K562 (cell line): ENCODE measurements around the gene RSPO1. TPM values are rescaled to one million over a fixed set of nuclear protein-coding genes. Genes with fewer than 3 reads are reported as not detected.

Experiments used
- ATAC-seq: fragments of 200-7000 bp; cut with Tn5 transposase; 3 replicates; pipeline ENCODE4 v1.9.1; 2020; ENCODE audit warnings: moderate library complexity
- BruUV-seq: library from RNA; stranded (reverse); fragments of 400-500 nt; replicated peaks from 2 replicates; lab custom pipeline; 2021; lab: Mats Ljungman, UMichigan
- CTCF ChIA-PET: fragments of 300-600 bp; formaldehyde crosslinking; extraction: SDS; loops from one replicate; lab custom pipeline; 2021; ENCODE audit warnings: low intra/inter-chr PET ratio; lab: Yijun Ruan, JAX
- POLR2A ChIA-PET: fragments of 300-600, 350-650 bp; sonication (Branson Sonifier 250); formaldehyde crosslinking; extraction: SDS; loops from one replicate; lab custom pipeline; 2021; ENCODE audit warnings: antibody characterized with exemption, inconsistent platforms; lab: Yijun Ruan, JAX
- DNase-seq, 4 experiments: peaks; one replicate each; pipeline versions ENCODE4 v3.0.0 to v3.0.0-alpha.2; 2011 to 2018; ENCODE audit warnings: low spot score in 3 of 4, mixed read lengths in 3 of 4; ENCODE audit errors: extremely low read depth in 1 of 4
- FAIRE-seq: peaks from 2 replicates; lab custom pipeline; 2011; peaks lifted over from hg19 to GRCh38; lab: Jason Lieb, UNC
- H2AFZ ChIP-seq: 2 replicates; pipeline ENCODE4 v1.6.0; 2011; ENCODE audit warnings: low read depth, low read length, control low read depth, inconsistent platforms
- H3K27ac ChIP-seq: fragments of 200-600 bp; 3 replicates; pipeline ENCODE4 v1.8.0; 2011; ENCODE audit warnings: low read depth, mild to moderate bottlenecking, control low read depth, inconsistent platforms, low read length, moderate library complexity, mixed read lengths; ENCODE audit errors: extremely low read depth
- H3K27me3 ChIP-seq, 2 experiments: fragments of 300-600 bp in 1 of 2; 2 replicates in 1 of 2; 3 replicates in 1 of 2; pipeline versions ENCODE4 v1.6.0 to v1.8.0; 2011; ENCODE audit warnings: inconsistent platforms in 2 of 2, low read length in 2 of 2, mild to moderate bottlenecking in 1 of 2, mixed read lengths in 1 of 2, moderate library complexity in 1 of 2; ENCODE audit not compliant: control insufficient read depth in 2 of 2, insufficient read depth in 2 of 2
- H3K36me3 ChIP-seq: fragments of 300-600 bp; 3 replicates; pipeline ENCODE4 v1.8.0; 2011; ENCODE audit warnings: mild to moderate bottlenecking, low read length, inconsistent platforms; ENCODE audit not compliant: control insufficient read depth, insufficient read depth
- H3K4me1 ChIP-seq, 2 experiments: fragments of 200-600 bp in 1 of 2; replicated peaks in 1 of 2; 2 replicates in 1 of 2; 3 replicates in 1 of 2; pipeline versions ENCODE4 v1.5.1 to v1.8.0; 2011; ENCODE audit warnings: inconsistent platforms in 2 of 2, low read length in 2 of 2, mild to moderate bottlenecking in 1 of 2, mixed read lengths in 1 of 2, moderate library complexity in 1 of 2; ENCODE audit not compliant: control insufficient read depth in 2 of 2, insufficient read depth in 2 of 2
- H3K4me2 ChIP-seq: 2 replicates; pipeline ENCODE4 v1.6.1; 2011; ENCODE audit warnings: low read length, control low read depth, inconsistent platforms, mixed read lengths; ENCODE audit not compliant: insufficient read depth
- H3K4me3 ChIP-seq: fragments of 200-600 bp; sonication (generic), shearing (Covaris generic); 2 replicates; pipeline ENCODE4 v1.5.1; 2016; ENCODE audit warnings: control low read depth, inconsistent platforms
- H3K79me2 ChIP-seq: fragments of 200-600 bp; 3 replicates; pipeline ENCODE4 v1.8.0; 2011; ENCODE audit warnings: low read length, inconsistent platforms; ENCODE audit not compliant: control insufficient read depth, insufficient read depth
- H3K9ac ChIP-seq, 2 experiments: 2 replicates each; pipeline versions ENCODE4 v1.6.0 to v1.6.1; 2011; ENCODE audit warnings: low read depth in 2 of 2, low read length in 2 of 2, control low read depth in 1 of 2, inconsistent platforms in 1 of 2, mild to moderate bottlenecking in 1 of 2, mixed read lengths in 1 of 2; ENCODE audit not compliant: insufficient read depth in 1 of 2
- H3K9me1 ChIP-seq: one replicate; pipeline ENCODE4 v1.6.0; 2011; ENCODE audit warnings: inconsistent platforms, mild to moderate bottlenecking, low read length, moderate library complexity; ENCODE audit not compliant: control insufficient read depth, insufficient read depth
- H3K9me3 ChIP-seq: replicated peaks from 2 replicates; pipeline ENCODE4 v1.5.1; 2011; ENCODE audit warnings: low read depth, low read length, inconsistent platforms; ENCODE audit not compliant: control insufficient read depth, insufficient read depth
- H4K20me1 ChIP-seq: replicated peaks from 2 replicates; pipeline ENCODE4 v1.6.1; 2011; ENCODE audit warnings: low read length, inconsistent platforms, mixed read lengths; ENCODE audit not compliant: control insufficient read depth, insufficient read depth
- CCAR2 ChIP-seq: fragments of 200-400 bp; formaldehyde crosslinking; IDR thresholded peaks from 2 replicates; pipeline ENCODE4 v1.6.1; 2017; ENCODE audit warnings: mild to moderate bottlenecking, low read depth, low read length
- MAX ChIP-seq: sonication (generic); formaldehyde crosslinking; IDR thresholded peaks from 2 replicates; pipeline ENCODE4 v1.9.0; 2022; ENCODE audit warnings: mild to moderate bottlenecking, missing genetic modification reagents
- SIX5 ChIP-seq, 2 experiments: IDR thresholded peaks; 2 replicates each; pipeline ENCODE4 v1.6.1; 2011; ENCODE audit warnings: low read length in 2 of 2, borderline replicate concordance in 1 of 2, low read depth in 1 of 2, mild to moderate bottlenecking in 1 of 2, moderate library complexity in 1 of 2; ENCODE audit not compliant: insufficient read depth in 1 of 2
- YY1 ChIP-seq, 3 experiments: IDR thresholded peaks; 2 replicates each; pipeline ENCODE4 v1.6.1; 2011; ENCODE audit warnings: low read length in 2 of 3, mild to moderate bottlenecking in 2 of 3, moderate library complexity in 2 of 3, borderline replicate concordance in 1 of 3, control low read depth in 1 of 3, low read depth in 1 of 3; ENCODE audit not compliant: insufficient read depth in 3 of 3, insufficient replicate concordance in 2 of 3, control insufficient read depth in 1 of 3, insufficient read length in 1 of 3; ENCODE audit errors: extremely low read depth in 1 of 3
- ZNF184 ChIP-seq: sonication (generic); formaldehyde crosslinking; IDR thresholded peaks from 2 replicates; pipeline ENCODE4 v1.5.0; 2020; ENCODE audit warnings: missing genetic modification reagents
- WGBS: fragments of 100-300 bp; shearing (Covaris generic); methylation state at CpG from one replicate; pipeline ENCODE4 v1.1.6; 2016; ENCODE audit warnings: low coverage, mixed read lengths; ENCODE audit not compliant: insufficient coverage; ENCODE audit errors: missing lambda C conversion rate; 5-methylcytosine and 5-hydroxymethylcytosine counted together
- in situ Hi-C: fragments of 300-500 bp; cut with MboI; formaldehyde crosslinking; loops from 4 replicates; pipeline ENCODE4 v1.15.0; 2018; ENCODE audit warnings: inconsistent platforms, mixed read lengths
- intact Hi-C: fragments of 100-400 bp; cut with micrococcal nuclease; formaldehyde crosslinking; loops from 2 replicates; pipeline ENCODE4 v1.14.2; 2022
- polyA plus RNA-seq, 8 experiments: library from polyadenylated mRNA; depleted of rRNA in 4 of 8; stranded (reverse) in 5 of 8; unstranded in 3 of 8; fragments of >200 nt; fragmentation: Nextera tagmentation in 2 of 8; fragmentation: Illumina TruSeq in 1 of 8; extraction: Ambion mirVana in 2 of 8; extraction: Trizol in 1 of 8; gene quantifications; 2 replicates each; pipeline versions ENCODE4 v1.2.1 to v1.2.3, GENCODE V29; 2011 to 2014; ENCODE audit warnings: inconsistent platforms in 1 of 8, missing spikeins in 1 of 8
- total RNA-seq, 7 experiments: library from RNA; depleted of rRNA in 6 of 7; stranded (reverse); fragments of >200 nt in 6 of 7; fragmentation: Illumina TruSeq in 2 of 7; extraction: Trizol in 2 of 7; gene quantifications; 2 replicates each; pipeline versions ENCODE4 v1.2.1 to v1.2.3, GENCODE V29; 2011 to 2021; ENCODE audit warnings: low replicate concordance in 1 of 7
- TF ChIP-seq, protein P1 (sequence below), 3 experiments: IDR thresholded peaks in 2 of 3; conservative IDR thresholded peaks in 1 of 3; 2 replicates each; pipeline ENCODE4 v1.5.1; 2011 to 2012; ENCODE audit warnings: low read length in 3 of 3, mild to moderate bottlenecking in 3 of 3, control low read depth in 2 of 3, improper control_type of control experiment in 1 of 3, inconsistent platforms in 1 of 3, low read depth in 1 of 3, mixed read lengths in 1 of 3, moderate library complexity in 1 of 3; ENCODE audit not compliant: insufficient read depth in 2 of 3

The RSPO1 gene
- total and polyA plus RNA-seq, 9 of the 15 experiments (the other 6 are each of a cell fraction or from before 2014, with no cell fraction given) = not detected

DNA sequence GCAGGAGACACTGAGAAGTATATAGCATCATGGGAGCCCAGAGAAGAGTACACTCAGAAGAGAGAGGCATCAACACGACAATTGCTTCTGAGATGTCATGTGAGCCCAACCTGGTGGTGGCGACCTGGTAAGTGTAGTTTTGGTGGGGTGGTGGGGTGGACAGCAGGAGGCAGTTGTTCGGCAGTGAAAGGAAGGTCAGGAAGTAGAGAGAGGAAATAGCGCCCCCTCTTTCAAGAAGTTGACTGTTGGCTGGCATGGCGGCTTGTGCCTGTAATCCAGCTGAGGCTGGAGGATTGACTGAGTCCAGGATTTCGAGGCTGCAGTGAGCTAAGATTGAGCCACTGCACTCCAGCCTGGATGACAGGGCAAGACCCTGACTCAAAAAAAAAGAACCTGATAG is 12.6 kb downstream of the RSPO1 start (continued):
- TF ChIP-seq, protein P1, sequence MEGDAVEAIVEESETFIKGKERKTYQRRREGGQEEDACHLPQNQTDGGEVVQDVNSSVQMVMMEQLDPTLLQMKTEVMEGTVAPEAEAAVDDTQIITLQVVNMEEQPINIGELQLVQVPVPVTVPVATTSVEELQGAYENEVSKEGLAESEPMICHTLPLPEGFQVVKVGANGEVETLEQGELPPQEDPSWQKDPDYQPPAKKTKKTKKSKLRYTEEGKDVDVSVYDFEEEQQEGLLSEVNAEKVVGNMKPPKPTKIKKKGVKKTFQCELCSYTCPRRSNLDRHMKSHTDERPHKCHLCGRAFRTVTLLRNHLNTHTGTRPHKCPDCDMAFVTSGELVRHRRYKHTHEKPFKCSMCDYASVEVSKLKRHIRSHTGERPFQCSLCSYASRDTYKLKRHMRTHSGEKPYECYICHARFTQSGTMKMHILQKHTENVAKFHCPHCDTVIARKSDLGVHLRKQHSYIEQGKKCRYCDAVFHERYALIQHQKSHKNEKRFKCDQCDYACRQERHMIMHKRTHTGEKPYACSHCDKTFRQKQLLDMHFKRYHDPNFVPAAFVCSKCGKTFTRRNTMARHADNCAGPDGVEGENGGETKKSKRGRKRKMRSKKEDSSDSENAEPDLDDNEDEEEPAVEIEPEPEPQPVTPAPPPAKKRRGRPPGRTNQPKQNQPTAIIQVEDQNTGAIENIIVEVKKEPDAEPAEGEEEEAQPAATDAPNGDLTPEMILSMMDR (IDR thresholded peaks at IDR 0.05 in 2 of 3, conservative IDR thresholded peaks at IDR 0.05 in 1 of 3; ENCODE audit: insufficient read depth in 2 of 3, low read depth in 1 of 3, low read length in 3 of 3) = peak; percentile 62 to 98 (median 69); a peak in 5 of 6 replicates
- peak in 1 of 3 experiments; percentile 64 for TF ChIP-seq YY1 (IDR thresholded peaks at IDR 0.05; ENCODE audit: borderline replicate concordance in 1 of 3, control insufficient read depth in 1 of 3, extremely low read depth in 1 of 3, insufficient read depth in 3 of 3, insufficient read length in 1 of 3, insufficient replicate concordance in 2 of 3, low read depth in 1 of 3, low read length in 2 of 3)

- no TSS peak for BruUV-seq
- no peak overlapping the region for H2AFZ ChIP-seq
- no peak for TF ChIP-seq SIX5 (IDR thresholded peaks at IDR 0.05; ENCODE audit: borderline replicate concordance in 1 of 2, insufficient read depth in 1 of 2, low read depth in 1 of 2, low read length in 2 of 2)
- no peak for TF ChIP-seq ZNF184 (CRISPR knock-in tag)
- no peak for TF ChIP-seq MAX (CRISPR knock-in tag)
- TF ChIP-seq CCAR2 = no peak
- no peaks in the 10 kb centered on the region for H3K9me3 ChIP-seq
- no peak for ATAC-seq
- H3K4me2 ChIP-seq = no peak overlapping the region
- no peaks in the 10 kb centered on the region for H3K79me2 ChIP-seq
- H3K4me1 ChIP-seq = no peaks in the 10 kb centered on the region
- no peak for DNase-seq
- WGBS = 0% methylated on average over 9 of the region's 10 CpGs
- H3K9me1 ChIP-seq = no peaks in the 10 kb centered on the region
- no peak overlapping the region for H3K9ac ChIP-seq
- H3K27me3 ChIP-seq = peaks cover 60 to 67% of the 10 kb centered on the region in 2 experiments
- peaks cover 8% of the 10 kb centered on the region; the same call in 1 of the 2 replicates for H4K20me1 ChIP-seq
- H3K36me3 ChIP-seq = no peaks in the 10 kb centered on the region
- ChIA-PET POLR2A (interaction anchor here (0.7 kb wide), 1 partner anchor 1386 kb away, joined by 3 read pairs; no protein-coding TSS in a partner anchor), CTCF (no interaction called here)
- no peak overlapping the region for H3K4me3 ChIP-seq
- H3K27ac ChIP-seq = no peak overlapping the region
- intact Hi-C loops = no loop called here
- no peak for FAIRE-seq
- in situ Hi-C loops = no loop called here
Observed at GRCh38 chr1:37621326-37621870, 13.3 kb downstream of the RSPO1 start.
